Stimulated activated CD4-positive, alpha-beta T cell treated with anti-CD3 and anti-CD28 coated beads, Interleukin-12 subunit alpha, Interleukin-12 subunit beta, amount 100 ng/mL, for 48 hours (primary cell): ENCODE data around the gene CES1.
"Not testable (repeated sequence)": the region's sequence is repeated elsewhere in the genome, so short reads cannot be mapped to it uniquely, and the experiment has no call there.

ENCODE experiments used
- DNase-seq, 3 donors: peaks; one replicate each; pipeline ENCODE4 v3.0.0-alpha.2; 2020; ENCODE audit warnings: low read depth in 2 of 3, low spot score in 1 of 3

Gene CES1

DNA sequence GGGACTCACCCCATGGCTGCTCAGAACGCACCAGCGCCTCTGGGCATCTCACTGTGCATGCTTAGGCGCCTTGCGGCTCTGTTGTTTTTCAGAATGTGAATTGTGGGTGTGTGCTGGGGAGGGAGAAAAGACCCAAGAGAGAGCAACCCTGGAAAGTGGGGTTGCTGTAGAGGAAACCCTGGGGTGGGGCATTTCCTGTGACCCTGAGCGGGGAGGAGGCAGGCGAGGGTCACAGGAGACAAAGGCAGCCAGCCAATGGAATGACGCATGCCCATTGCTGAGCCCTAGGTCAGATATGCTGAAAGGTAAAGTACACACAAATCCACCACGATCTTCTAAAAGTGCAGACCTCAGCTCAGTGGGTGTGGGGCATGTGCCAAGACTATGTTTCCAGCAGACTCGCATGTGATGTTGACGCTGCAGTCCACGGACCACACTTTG, 39.9 kb downstream of the CES1 start:
- not testable (repeated sequence) for DNase-seq

DNA sequence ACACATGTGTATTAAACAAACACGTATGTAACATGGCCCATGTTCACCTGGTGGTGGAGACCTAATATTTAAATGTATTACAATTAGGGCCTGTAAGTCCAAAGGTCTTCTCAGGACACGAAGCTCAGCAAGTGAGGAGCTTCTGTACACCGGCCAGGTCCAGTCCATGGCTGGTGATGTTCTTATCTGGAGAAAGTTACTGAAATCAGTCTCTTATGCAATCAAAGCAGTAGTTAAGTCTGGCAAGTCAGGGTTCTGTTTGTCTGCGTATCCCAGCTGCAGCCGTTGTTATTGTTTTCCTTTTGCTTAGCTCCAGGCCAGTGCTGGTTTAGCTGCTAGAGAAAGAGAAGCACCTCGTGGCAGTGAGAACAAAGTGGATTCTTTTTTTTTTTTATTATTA, 41.4 kb downstream of the CES1 start:
- DNase-seq: not testable (repeated sequence)

DNA sequence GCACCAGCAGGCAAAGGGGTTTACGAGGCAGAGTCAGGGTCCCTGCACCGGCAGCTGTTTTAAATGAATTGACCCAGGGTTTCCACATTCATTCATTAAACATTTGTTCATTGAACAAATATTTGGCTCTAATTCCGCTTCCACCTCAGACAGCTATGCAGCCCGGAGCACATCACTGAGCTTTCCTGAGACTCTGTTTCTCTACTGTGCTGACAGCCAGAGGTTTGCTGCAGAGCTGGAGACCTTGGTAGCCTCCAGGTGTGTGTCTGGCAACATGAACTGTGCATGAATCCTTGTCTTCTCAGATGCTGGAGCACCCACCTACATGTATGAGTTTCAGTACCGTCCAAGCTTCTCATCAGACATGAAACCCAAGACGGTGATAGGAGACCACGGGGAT, 42.7 kb downstream of the CES1 start:
- DNase-seq: not testable (repeated sequence)

DNA sequence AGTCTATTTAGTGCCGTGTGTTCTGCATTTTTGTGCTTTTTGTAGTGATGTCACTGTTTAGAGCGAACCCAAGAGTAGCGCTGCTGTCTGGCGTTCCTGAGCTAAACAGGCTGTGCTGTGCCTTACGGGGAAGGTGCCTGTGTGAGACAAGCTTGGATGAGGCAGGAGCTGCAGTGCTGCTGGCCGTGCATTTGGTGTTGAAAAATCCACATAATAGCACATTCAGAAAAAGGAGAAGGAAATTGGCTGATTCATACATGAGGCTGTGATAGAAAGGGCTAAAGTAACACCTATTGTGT, 50.2 kb downstream of the CES1 start:
- not testable (repeated sequence) for DNase-seq

DNA sequence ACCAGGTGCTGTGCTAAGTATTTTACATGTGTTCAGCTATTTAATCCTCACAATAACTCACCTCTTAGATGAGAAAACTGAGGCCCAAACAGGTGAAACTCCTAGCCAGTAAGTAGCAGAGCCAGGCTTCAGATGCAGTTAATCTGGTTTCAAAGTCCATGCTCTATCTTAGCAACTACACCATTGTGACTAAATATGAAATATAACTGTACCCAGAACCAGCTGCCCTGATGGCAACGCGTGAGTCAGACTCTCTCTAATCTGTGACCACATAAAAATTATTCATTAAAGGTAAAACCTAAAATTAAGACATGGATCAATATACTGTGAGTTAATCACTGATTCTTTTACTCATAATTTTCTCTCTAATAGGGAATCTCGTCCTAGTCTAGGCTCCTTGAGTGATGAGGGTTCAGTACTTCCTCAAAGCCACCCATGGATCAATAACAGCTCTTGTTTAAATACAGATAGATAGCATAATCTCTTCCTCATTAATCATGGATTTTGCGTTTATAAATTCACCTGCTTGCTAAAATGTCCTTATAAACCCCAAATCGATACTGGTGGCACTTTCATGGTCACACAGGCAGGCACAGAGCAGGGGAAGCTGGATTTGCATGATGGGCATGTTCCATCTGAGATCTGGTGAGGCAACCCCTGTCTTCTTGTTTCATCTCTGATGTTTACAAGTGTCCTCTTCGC, 50.7 kb downstream of the CES1 start:
- DNase-seq: not testable (repeated sequence)

DNA sequence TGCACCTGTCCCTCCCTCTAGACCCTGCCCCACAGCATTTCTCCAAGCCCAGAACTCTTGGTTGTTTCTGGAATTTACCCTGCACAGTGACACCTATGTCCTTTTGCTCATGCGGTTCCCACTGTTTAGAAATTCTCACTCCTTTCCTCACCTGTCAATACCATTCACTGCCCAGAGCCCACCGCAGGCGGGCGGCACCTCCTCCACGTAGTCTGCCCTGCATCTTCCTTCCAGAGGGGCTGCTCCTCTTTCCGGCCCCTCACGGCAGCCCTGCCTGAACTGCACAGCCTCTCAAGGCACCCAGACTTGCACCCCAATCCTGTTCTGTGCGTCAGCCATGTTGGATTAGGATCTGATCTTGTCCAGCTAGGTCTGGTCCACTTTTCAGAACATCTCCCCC, 51.4 kb downstream of the CES1 start:
- DNase-seq: not testable (repeated sequence)

DNA sequence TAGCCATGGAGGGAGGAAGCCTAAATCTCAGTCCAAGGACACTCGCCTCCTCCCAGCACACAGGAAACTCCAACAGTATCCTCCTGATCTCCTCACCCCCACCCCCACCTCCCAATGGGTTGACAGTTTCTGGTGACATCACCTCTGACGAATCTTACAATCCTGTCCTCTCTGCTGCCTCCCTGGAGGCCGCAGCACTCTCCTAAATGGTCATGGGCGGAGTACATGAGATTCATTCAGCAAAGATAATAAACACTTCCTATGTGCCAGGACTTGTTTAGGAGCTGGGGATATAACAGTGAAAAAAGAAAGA, 52.8 kb downstream of the CES1 start:
- not testable (repeated sequence) for DNase-seq

DNA sequence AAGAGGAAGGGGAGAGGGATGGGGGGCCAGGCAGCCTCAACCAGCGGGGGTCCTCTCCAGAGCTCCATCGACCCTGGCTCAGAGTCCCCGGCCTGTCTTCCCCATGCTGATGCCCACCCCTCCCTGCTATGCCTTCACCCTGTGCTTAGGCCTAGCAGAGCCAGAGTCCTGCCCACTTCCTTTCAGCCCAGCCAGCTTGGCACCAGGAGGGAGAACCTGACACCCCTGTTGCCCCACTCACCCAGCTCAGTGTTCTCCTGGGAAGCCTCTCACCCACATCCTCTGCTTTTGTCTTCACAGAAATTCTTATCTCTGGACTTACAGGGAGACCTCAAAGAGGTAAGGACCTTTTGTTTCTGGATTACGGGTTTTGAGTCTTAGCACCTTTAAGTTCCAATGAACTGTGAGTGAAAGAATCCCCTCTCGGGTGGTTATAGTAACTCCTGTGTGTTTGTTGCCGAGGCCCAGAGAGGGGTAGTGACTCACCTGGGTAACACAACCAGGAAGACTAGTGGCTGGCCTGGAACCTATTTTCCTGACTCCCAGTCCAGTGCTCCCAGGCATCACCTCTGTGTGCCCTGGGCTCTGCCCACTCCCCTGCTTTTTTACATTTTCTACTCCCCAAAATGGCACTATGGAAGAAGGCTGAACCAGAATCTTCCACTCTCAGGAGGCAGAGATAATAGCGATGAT, 53.3 kb downstream of the CES1 start:
- DNase-seq: no peak

DNA sequence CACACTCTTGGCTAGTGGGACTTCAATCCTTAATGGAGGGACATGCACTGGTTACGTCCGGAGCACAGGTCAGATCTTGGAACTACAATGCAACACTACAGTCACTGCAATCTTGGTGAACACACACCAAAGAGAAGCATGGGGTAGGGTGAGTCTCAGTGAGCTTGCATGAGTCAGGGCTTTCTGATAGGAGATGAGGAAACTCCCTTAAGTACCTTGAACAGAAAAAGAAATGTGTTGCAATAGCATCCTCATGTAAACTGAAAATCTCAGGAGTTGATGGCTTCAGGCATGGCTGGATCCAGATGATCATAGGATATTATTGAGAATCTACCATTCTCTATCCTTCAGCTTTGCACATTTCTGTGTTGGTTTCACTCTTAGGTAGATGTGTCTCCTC, 54.1 kb downstream of the CES1 start:
- no peak for DNase-seq

DNA sequence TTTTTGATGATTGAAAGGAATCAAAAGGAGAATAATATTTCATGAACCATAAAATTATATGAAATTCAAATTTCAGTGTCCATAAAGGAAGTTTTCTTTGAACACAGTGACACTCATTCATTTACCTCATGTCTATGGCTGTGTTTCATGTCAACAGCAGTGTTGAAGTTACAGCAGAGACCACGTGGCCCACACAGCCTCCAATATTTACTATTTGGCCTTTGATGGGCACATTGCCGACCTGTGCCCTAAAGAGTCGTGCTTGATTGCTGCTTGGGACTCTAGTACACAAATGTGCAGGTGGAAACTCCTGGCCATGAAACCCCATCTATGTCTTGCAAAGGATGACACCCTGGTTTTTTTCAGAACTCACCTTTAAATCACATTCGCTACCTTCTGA, 57.0 kb downstream of the CES1 start:
- no peak for DNase-seq

DNA sequence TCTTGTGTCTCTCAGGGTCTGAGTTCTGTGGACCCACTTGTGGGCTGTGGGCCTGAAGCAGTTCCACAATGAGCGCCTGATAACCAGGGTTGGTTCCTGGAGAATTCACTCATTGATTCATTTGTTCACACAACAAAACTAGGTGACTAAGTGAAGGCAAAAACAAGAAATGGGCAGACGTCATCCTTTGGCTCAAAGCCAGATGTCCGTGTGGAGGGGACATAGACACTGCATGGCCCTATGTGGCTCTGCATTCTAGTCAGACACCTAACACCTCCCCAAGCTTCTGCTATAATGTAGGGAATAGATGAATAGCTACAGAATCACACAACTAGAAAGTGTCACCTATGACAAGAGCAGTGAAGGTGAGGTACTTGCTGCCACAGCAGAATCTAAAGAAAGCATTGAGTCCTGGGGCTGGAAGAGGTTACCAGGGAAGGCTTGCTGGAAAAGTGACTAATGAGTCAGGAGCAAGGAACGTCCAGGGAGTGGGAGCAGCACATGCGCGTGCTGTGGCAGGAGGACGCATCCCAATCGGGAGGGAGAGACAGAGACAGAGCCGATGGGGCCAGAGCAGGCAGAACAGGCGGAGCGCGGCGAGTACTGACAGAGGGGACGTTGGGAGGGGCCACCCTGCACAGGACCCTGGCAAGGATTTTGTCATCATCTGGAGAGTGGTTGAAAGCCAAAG, 58.9 kb downstream of the CES1 start:
- DNase-seq: no peak

DNA sequence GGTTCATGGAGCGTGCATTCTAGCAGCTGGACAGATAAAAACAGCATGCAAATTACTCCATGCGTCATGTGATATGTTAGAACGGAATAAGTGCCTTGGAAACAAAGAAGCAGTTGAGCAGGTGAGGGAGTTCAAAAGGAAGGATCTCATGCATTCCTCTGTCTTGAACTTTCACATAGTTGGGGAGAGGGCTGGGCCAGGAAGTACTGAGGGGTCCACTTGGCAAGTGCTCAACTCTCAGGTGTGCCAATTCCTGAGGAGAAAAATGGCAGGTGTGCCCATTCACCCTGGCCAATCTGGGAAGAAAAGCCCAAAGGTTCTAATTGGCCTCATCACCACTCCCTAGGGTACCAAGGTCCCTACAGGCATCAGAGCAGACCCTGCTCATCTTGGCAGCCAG, 67.7 kb downstream of the CES1 start:
- DNase-seq: no peak

DNA sequence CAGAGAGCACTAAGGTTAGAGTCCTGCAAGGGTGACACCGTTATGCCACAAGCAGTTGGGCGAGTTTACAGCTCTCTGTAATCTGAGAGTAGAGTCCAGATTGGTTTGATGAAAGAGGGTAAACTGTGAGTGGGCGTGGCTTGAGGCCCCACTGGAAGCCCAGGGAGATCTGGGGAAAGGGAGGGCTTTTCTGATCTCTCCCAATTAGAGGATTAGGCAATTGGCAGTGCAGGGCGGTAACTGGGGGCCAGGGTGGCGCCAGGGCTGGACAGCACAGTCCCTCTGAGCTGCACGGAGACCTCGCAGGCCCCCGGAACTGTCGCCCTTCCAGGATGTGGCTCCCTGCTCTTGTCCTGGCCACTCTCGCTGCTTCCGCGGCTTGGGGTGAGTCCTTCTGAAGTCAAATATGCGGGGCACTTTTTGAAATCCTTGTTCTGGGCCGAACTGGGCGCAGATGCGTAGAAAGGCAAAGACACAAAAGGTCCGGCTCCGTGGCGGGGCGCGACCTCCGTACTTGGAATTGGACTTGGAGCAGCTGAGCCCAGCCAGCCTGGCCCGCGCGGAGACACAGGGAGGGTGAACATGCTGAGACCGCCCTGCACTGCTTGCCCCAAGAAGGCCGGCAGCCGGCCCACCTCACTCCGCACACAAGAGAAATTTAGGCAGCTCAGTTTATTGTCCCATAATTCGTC, 72.4 kb downstream of the CES1 start:
- DNase-seq: no peak

DNA sequence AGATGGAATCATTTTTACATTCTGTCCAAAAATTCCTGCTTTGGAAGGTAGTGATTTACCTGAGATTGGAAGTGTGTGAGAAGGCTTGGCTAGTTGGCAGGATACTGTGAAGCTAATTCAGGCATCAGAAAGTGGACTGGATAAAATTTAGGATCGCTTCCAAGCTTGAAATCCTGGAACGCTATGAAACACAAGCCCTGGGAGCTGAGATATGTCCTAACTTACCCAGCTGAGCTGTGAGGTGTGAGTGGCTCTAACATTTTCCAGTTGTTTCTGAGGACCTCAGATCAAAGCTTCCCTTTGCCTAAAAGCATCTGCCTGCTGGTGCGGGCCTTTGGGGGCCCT, 73.0 kb downstream of the CES1 start:
- not testable (repeated sequence) for DNase-seq

DNA sequence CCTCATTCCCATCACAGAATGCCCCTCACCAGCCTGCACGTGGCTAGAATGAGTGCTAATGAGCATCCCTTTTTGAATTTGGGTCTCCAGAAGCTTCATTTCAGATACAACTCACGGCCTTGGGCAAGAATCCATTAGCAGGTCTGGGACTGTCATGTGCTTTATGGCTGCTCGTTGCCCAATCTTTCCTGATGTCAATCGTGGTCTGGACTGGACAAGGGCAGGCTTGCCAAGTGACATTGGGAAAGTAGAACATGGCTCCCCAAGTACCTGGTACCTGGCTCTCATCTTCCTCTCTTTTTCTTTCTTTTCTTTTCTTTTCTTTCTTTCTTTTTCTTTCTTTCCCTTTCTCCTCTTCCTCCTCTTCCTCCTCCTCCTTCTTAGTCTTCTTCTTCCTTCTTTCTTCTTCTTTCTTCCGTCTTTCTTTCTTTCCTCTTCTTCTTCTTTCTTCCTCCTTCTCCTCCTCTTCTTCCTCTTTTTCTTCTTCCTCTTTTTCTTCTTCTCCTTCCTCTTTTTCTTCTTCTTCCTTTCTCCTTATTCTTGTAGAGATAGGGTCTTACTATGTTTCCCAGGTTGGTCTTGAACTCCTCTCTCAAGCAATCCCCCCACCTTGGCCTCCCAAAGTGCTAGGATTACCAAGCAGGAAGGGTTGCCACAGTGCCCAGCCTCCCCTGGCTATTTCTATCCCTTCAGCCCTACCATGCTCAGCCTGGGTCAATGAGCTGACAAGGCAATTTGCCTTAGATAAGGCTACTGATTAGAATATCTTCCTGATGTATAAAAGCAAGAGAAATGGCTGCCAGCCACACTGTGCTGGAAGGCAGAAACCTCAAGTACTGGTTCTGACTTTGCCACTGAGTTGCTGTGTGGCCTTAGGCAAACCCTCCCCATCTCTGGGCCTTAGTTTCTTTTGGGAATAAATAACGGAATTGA, 75.0 kb downstream of the CES1 start:
- not testable (repeated sequence) for DNase-seq

DNA sequence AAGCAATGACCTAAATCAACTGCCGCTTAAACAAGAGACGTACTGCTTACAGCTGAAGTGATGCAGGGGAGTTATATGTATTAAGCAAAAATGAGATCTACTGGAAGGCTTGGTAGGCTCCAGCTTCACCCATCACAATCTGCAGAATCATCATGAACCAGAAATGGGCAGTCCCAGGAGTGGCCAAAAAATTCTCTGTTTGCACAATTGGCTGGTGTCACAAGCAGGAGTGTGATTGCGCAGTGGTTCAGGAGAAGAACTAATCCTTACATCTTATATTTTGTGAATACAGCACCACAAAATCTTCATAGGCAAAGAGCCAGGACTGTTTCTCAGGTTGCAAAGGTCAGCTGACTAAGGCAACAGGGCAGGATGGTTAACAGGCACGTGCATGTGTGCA, 75.9 kb downstream of the CES1 start:
- DNase-seq: no peak

DNA sequence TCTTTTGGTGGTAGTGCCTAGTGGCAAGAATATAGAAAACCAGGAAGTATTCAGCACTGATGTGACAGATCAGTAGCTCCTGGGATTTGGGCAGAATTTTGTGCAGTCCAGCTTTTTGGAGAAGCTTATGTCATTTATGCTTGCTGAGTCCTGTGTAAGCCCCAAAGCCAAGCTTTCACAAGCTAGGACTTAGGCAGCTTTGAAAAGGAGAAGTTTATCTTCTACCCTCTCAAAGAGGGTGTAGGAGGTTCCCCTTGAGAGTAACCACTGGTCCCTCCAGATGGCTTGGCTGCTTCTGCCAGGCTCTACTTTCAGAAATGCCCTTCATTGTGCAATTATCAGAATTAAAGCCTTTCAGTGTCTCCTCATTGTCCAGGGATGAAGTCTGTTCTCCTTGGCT, 78.8 kb downstream of the CES1 start:
- no peak for DNase-seq

DNA sequence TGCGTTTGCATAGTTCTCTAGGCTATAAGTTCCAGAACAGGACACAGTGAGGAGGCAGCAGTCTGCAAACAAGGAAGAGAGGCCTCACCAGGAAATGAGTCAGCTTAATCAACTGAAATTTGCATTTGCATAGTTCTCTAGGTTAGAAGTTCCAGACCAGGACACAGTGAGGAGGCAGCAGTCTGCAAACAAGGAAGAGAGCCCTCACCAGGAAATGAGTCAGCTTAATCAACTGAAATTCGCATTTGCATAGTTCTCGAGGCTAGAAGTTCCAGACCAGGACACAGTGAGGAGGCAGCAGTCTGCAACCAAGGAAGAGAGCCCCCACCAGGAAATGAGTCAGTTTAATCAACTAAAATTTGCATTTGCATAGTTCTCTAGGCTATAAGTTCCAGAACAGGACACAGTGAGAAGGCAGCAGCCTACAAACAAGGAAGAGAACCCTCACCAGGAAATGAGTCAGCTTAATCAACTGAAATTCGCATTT, 79.7 kb downstream of the CES1 start:
- not testable (repeated sequence) for DNase-seq
